Suprapubic skin (tissue), 4 donors: ENCODE results near the gene HELZ. TPM values are rescaled to one million over a fixed set of nuclear protein-coding genes. Genes with fewer than 3 reads are reported as not detected.

ENCODE experiments used
- DNase-seq, 2 donors: peaks; one replicate each; pipeline ENCODE4 v3.0.0-alpha.2; 2019; ENCODE audit warnings: low spot score in 2 of 2
- H3K27ac ChIP-seq: fragments of 200-600 bp; sonication (generic); one replicate; pipeline ENCODE4 v1.5.1; 2019
- H3K27me3 ChIP-seq: fragments of 200-600 bp; sonication (generic); one replicate; pipeline ENCODE4 v1.5.1; 2019
- H3K36me3 ChIP-seq: fragments of 200-600 bp; sonication (generic); one replicate; pipeline ENCODE4 v1.5.1; 2019
- H3K4me1 ChIP-seq: fragments of 200-600 bp; sonication (generic); one replicate; pipeline ENCODE4 v1.5.1; 2019
- H3K4me3 ChIP-seq: fragments of 200-600 bp; sonication (generic); one replicate; pipeline ENCODE4 v1.5.1; 2019; ENCODE audit warnings: mild to moderate bottlenecking
- H3K9me3 ChIP-seq: fragments of 200-600 bp; sonication (generic); one replicate; pipeline ENCODE4 v1.5.1; 2019
- EP300 ChIP-seq: sonication (generic); formaldehyde crosslinking; IDR thresholded peaks from one replicate; pipeline ENCODE4 v1.6.1; 2017; ENCODE audit warnings: antibody characterized with exemption
- POLR2A ChIP-seq, 2 donors: fragments of 450-650 bp; IDR thresholded peaks; one replicate each; pipeline ENCODE4 v1.6.1; 2017; ENCODE audit warnings: antibody characterized with exemption in 2 of 2, mild to moderate bottlenecking in 2 of 2, moderate library complexity in 2 of 2
- POLR2AphosphoS5 ChIP-seq, 3 donors: sonication (generic); formaldehyde crosslinking; IDR thresholded peaks; one replicate each; pipeline ENCODE4 v1.6.1; 2017; ENCODE audit warnings: antibody characterized with exemption in 3 of 3
- WGBS: methylation state at CpG from one replicate; pipeline ENCODE4 v1.1.5; 2018; 5-methylcytosine and 5-hydroxymethylcytosine counted together
- total RNA-seq, 4 donors: library from RNA; depleted of rRNA; stranded (reverse); fragments of >200 nt; gene quantifications; one replicate each; pipeline ENCODE4 v1.1.0, GENCODE V29; 2016
- TF ChIP-seq, protein P1 (sequence below), 2 donors: fragments of 200-600 bp in 1 of 2; fragments of 450-650 bp in 1 of 2; sonication (generic) in 1 of 2; IDR thresholded peaks; one replicate each; pipeline ENCODE4 v1.5.1; 2016 to 2019; ENCODE audit warnings: antibody characterized with exemption in 2 of 2, mild to moderate bottlenecking in 1 of 2, moderate library complexity in 1 of 2

The HELZ gene
- total RNA-seq, 4 donors from 2014 or later = 30.9 to 88.5 (median 36.7) TPM

DNA sequence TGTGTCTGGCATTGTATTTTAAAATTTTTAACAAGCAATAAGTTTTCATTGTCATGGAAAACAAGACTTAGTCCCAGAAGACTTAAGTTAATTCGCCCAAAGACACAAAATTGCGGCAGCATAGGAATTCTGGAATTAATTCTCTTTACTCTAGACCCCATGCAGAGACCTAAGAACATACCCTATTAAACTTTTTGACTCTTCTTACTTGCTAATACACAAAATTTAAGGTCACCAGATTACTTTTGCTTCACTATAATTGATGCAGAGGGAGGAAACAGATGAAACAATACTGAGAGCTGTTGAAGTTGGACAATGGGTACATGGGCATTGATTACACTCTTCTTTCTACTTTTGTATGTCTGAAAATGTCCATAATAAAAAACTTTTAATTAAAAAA lies 12.6 kb downstream of the HELZ start:
- TF ChIP-seq POLR2AphosphoS5 (IDR thresholded peaks at IDR 0.05) (no peak), POLR2A (IDR thresholded peaks at IDR 0.05) (no peak), EP300 (no peak)
- TF ChIP-seq, protein P1, sequence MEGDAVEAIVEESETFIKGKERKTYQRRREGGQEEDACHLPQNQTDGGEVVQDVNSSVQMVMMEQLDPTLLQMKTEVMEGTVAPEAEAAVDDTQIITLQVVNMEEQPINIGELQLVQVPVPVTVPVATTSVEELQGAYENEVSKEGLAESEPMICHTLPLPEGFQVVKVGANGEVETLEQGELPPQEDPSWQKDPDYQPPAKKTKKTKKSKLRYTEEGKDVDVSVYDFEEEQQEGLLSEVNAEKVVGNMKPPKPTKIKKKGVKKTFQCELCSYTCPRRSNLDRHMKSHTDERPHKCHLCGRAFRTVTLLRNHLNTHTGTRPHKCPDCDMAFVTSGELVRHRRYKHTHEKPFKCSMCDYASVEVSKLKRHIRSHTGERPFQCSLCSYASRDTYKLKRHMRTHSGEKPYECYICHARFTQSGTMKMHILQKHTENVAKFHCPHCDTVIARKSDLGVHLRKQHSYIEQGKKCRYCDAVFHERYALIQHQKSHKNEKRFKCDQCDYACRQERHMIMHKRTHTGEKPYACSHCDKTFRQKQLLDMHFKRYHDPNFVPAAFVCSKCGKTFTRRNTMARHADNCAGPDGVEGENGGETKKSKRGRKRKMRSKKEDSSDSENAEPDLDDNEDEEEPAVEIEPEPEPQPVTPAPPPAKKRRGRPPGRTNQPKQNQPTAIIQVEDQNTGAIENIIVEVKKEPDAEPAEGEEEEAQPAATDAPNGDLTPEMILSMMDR (IDR thresholded peaks at IDR 0.05) = no peak
- Histone ChIP-seq H3K4me3 (no peak overlapping the region), H3K4me1 (no peaks in the 10 kb centered on the region), H3K9me3 (no peaks in the 10 kb centered on the region), H3K27ac (no peak overlapping the region), H3K27me3 (no peaks in the 10 kb centered on the region), H3K36me3 (peaks cover 34% of the 10 kb centered on the region)
- WGBS = 97% methylated on average over 2 of the region's 2 CpGs
- no peak for DNase-seq

DNA sequence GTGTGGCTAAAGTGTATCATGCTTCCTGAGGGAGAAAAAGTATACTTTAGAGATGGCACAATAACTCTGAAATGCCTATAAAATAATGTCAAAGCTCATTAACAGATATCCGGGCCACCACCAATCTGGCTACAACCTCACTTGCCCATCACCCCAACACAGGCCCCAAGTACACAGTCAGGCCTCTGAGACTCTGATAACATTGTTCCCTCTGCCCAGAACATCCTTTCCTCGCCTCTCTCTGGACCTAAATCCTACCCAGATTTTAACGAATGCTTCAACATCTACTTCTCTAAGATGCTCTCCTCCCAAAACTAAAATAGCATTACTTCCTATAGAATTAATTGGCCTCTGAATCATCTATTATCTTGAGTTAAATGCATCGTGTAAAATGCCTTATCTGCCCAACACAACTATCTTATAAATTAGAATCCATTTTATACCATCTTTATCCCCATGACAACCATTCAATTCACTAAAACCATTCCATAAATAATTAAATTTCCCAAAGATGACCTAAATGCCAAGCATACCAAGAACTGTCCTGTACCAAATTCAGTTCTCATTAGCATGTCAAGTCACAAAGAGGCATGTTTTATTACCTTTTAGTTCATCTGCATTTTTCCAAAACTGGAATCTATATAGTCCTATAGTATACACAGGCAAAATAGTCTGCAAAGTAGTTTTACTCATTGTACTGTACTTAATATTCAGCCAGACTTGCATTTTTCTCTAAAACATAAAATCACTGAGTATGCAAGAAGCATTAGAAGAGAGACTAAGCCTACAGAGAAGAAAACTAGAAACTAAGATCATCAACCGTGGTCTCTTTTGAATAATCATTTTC lies 15.7 kb downstream of the HELZ start:
- WGBS = 83% methylated on average over 5 of the region's 5 CpGs

DNA sequence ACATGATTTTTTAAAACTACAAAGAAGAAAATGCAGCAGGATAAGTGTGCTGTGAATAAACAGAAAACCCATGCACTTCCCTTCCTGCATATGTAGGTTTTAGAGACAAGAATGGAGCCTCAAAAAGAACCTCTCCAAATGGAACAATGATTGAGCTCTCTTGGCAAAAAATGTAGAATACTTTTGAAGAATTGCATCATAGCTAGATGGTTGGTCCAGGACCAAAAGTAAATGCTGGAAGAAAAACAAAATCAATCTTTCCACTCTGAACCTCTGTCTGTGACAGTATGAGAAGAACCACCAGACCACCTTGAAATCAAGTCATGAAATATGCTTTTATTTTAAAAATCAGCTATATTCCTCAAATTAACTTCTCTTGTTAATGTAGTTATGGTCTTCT lies 17.5 kb downstream of the HELZ start:
- Histone ChIP-seq H3K36me3 (peaks cover 9% of the 10 kb centered on the region), H3K4me1 (no peaks in the 10 kb centered on the region), H3K4me3 (no peak overlapping the region), H3K9me3 (no peaks in the 10 kb centered on the region), H3K27me3 (no peaks in the 10 kb centered on the region), H3K27ac (no peak overlapping the region)
- DNase-seq = no peak
- TF ChIP-seq POLR2AphosphoS5 (IDR thresholded peaks at IDR 0.05) (no peak), POLR2A (IDR thresholded peaks at IDR 0.05) (no peak), EP300 (no peak)
- TF ChIP-seq, protein P1 (IDR thresholded peaks at IDR 0.05) = no peak

More for the DNA sequence above, 15.7 kb downstream of the HELZ start:
- no peak overlapping the region for H3K27ac ChIP-seq
- TF ChIP-seq, protein P1 (IDR thresholded peaks at IDR 0.05) = no peak
- TF ChIP-seq POLR2A (IDR thresholded peaks at IDR 0.05) = no peak
- no peak for TF ChIP-seq POLR2AphosphoS5 (IDR thresholded peaks at IDR 0.05)
- TF ChIP-seq EP300 = no peak
- no peak overlapping the region for H3K4me3 ChIP-seq
- no peaks in the 10 kb centered on the region for H3K9me3 ChIP-seq
- no peaks in the 10 kb centered on the region for H3K4me1 ChIP-seq
- H3K27me3 ChIP-seq = no peaks in the 10 kb centered on the region
- peaks cover 9% of the 10 kb centered on the region for H3K36me3 ChIP-seq
- DNase-seq = no peak

DNA sequence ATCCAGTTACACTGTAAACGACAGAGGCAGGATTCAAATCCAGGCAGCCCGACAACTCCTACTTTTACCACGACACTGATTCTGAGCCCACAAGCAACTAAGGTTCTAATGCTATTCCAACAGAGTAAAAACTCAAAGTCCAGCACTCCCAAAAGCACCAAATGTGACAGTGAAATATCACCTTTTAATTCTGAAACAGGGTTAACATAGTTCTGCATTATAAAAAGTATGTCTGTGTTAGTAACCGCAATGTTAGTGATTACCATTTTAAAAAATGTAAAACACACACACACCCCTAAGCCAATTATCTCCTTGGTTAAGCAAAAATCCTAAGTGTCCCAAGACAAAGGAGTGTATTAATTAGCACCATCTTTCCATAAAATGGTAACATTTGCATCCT lies 19.7 kb downstream of the HELZ start:
- Histone ChIP-seq H3K4me3 (no peak overlapping the region), H3K27ac (no peak overlapping the region), H3K36me3 (peaks cover 8% of the 10 kb centered on the region), H3K27me3 (no peaks in the 10 kb centered on the region), H3K4me1 (peaks cover 6% of the 10 kb centered on the region), H3K9me3 (no peaks in the 10 kb centered on the region)
- 89% methylated on average over 4 of the region's 4 CpGs for WGBS
- no peak for DNase-seq
- no peak for TF ChIP-seq POLR2AphosphoS5 (IDR thresholded peaks at IDR 0.05)

DNA sequence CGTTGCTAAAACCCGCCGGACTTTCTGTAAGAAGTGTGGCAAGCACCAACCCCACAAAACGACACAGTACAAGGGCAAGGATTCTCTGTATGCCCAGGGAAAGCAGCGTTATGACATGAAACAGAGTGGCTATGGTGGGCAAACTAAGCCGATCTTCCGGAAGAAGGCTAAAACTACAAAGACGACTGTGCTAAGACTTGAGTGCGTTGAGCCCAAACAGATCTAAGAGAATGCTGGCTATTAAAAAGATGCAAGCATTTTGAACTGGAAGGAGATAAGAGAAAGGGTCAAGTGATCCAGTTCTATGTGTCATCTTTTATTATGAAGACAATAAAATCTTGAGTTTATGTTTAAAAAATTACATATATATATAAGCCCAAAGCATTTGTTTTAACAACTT lies 20.3 kb downstream of the HELZ start:
- Histone ChIP-seq H3K4me1 (peaks cover 6% of the 10 kb centered on the region), H3K27me3 (no peaks in the 10 kb centered on the region), H3K4me3 (no peak overlapping the region), H3K27ac (no peak overlapping the region), H3K9me3 (no peaks in the 10 kb centered on the region), H3K36me3 (peaks cover 8% of the 10 kb centered on the region)
- 97% methylated on average over 9 of the region's 9 CpGs for WGBS
- DNase-seq = no peak
- TF ChIP-seq POLR2AphosphoS5 (IDR thresholded peaks at IDR 0.05) = no peak
- no peak for TF ChIP-seq EP300
- no peak for TF ChIP-seq POLR2A (IDR thresholded peaks at IDR 0.05)
- TF ChIP-seq, protein P1 (IDR thresholded peaks at IDR 0.05) = no peak
